CD4-positive, alpha-beta T cell treated with Interleukin-4 for 1 hour (primary cell): ENCODE results near the gene KRT13.
"Not testable (repeated sequence)": the region's sequence is repeated elsewhere in the genome, so short reads cannot be mapped to it uniquely, and the experiment has no call there.

Experiments used
- DNase-seq, 2 donors: peaks; one replicate each; pipeline ENCODE4 v3.0.0-alpha.2; 2020 to 2022

Gene KRT13

GRCh38 chr17:41505007-41505808 is at the start of gene KRT13:
TSS of gene KRT13 (minus strand) at chr17:41505612. CDS start at chr17:41505550, 62 bp downstream.
- DNase-seq, result no peak

- DNase-seq, result no peak
Observed at GRCh38 chr17:41553987-41554680, 48.7 kb upstream of the KRT13 start.

GRCh38 chr17:41553176-41553575 is 47.8 kb upstream of the KRT13 start:
- no peak for DNase-seq

GRCh38 chr17:41552455-41552854 is 47.0 kb upstream of the KRT13 start:
- DNase-seq, result no peak

- DNase-seq, result no peak
Observed at GRCh38 chr17:41551365-41551764, 46.0 kb upstream of the KRT13 start.

GRCh38 chr17:41549596-41550039 is 44.2 kb upstream of the KRT13 start:
- no peak for DNase-seq

GRCh38 chr17:41548844-41549595 is 43.6 kb upstream of the KRT13 start:
- DNase-seq, result peak; percentile 83 to 85

- peak in 1 of 2 donors; percentile 37 for DNase-seq
Observed at GRCh38 chr17:41547921-41548843, 42.8 kb upstream of the KRT13 start.

GRCh38 chr17:41547378-41547841 is 42.0 kb upstream of the KRT13 start:
- no peak for DNase-seq

GRCh38 chr17:41546819-41547218 is 41.4 kb upstream of the KRT13 start:
- DNase-seq, result no peak

- no peak for DNase-seq
Observed at GRCh38 chr17:41545829-41546410, 40.5 kb upstream of the KRT13 start.

- no peak for DNase-seq
Observed at GRCh38 chr17:41544935-41545334, 39.5 kb upstream of the KRT13 start.

- no peak for DNase-seq
Observed at GRCh38 chr17:41544491-41544892, 39.1 kb upstream of the KRT13 start.

GRCh38 chr17:41542786-41543185 is 37.4 kb upstream of the KRT13 start:
- not testable (repeated sequence) for DNase-seq

GRCh38 chr17:41542357-41542756 is 36.9 kb upstream of the KRT13 start:
- no peak for DNase-seq

- no peak for DNase-seq
Observed at GRCh38 chr17:41540921-41541625, 35.7 kb upstream of the KRT13 start.

GRCh38 chr17:41539979-41540701 is 34.7 kb upstream of the KRT13 start:
- DNase-seq, result no peak

- no peak for DNase-seq
Observed at GRCh38 chr17:41539071-41539492, 33.7 kb upstream of the KRT13 start.

- DNase-seq, result no peak
Observed at GRCh38 chr17:41538565-41538991, 33.2 kb upstream of the KRT13 start.

- no peak for DNase-seq
Observed at GRCh38 chr17:41537990-41538389, 32.6 kb upstream of the KRT13 start.
